Measurements from ENCODE around the gene SNX19. TPM values are rescaled to one million over a fixed set of nuclear protein-coding genes. Genes with fewer than 3 reads are reported as not detected.

Gene SNX19
- polyA plus RNA-seq, 3 donors = 14.2 to 35.5 (median 16.2) TPM

GRCh38 chr11:130829920-130830511, 86.3 kb downstream of the SNX19 start:
- 42 to 62% (median 54%) methylated on average over 6 of the region's 6 CpGs for WGBS, 3 donors
- no peak overlapping the region for H3K27ac ChIP-seq (ENCODE audit: low read depth, low read length)

GRCh38 chr11:130828741-130829140, 87.5 kb downstream of the SNX19 start:
- 62 to 77% (median 71%) methylated on average over 7 of the region's 7 CpGs for WGBS, 3 donors
- H3K27ac ChIP-seq (ENCODE audit: low read depth, low read length) = no peak overlapping the region

GRCh38 chr11:130827451-130828377, 88.6 kb downstream of the SNX19 start:
- 52 to 66% (median 65%) methylated on average over 13 of the region's 13 CpGs for WGBS, 3 donors
- no peak overlapping the region for H3K27ac ChIP-seq (ENCODE audit: low read depth, low read length)

DNA sequence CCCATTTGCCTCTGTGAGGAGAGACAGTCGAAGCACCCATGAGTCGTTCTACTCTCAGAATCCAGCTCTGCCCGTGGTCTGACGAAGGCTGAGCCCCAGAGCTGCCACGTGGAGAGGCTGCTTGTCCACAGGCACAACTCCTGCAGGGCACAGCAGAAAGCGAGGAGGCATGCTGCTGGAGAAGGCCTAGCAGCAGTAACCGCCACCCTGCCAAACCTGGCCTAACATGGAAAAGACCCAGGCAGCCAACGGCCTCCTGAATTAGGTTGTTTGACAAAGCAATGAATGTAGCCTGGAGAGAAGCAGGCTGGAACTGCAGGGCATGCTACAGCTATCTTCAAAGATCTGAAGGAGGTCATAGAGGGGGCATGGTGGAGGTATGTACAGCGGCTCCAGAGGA, 89.7 kb downstream of the SNX19 start:
- H3K27ac ChIP-seq (ENCODE audit: low read depth, low read length) = no peak overlapping the region
- 87 to 91% (median 89%) methylated on average over 9 of the region's 9 CpGs for WGBS, 3 donors

GRCh38 chr11:130825983-130826382, 90.3 kb downstream of the SNX19 start:
- no peak overlapping the region for H3K27ac ChIP-seq (ENCODE audit: low read depth, low read length)
- WGBS, 3 donors = 67 to 79% (median 76%) methylated on average over 8 of the region's 8 CpGs

GRCh38 chr11:130825561-130825960, 90.7 kb downstream of the SNX19 start:
- WGBS, 3 donors = 62 to 73% (median 66%) methylated on average over 5 of the region's 5 CpGs

More at GRCh38 chr11:130825561-130825960, 90.7 kb downstream of the SNX19 start:
- H3K27ac ChIP-seq (ENCODE audit: low read depth, low read length) = no peak overlapping the region
